Activated naive CD4-positive, alpha-beta T cell treated with anti-CD3 and anti-CD28 coated beads, Interleukin-2, amount 50 U/mL, for 16 hours (primary cell): Measurements from ENCODE around the gene ERG.

Experiments used
- DNase-seq: peaks from one replicate; pipeline ENCODE4 v3.0.0-alpha.2; 2020

Gene ERG

GRCh38 chr21:38430401-38430984, 67.8 kb downstream of the ERG start:
- DNase-seq: no peak

GRCh38 chr21:38429011-38429410, 69.3 kb downstream of the ERG start:
- no peak for DNase-seq

GRCh38 chr21:38428211-38428610, 70.1 kb downstream of the ERG start:
- DNase-seq: no peak

- no peak for DNase-seq
Observed at GRCh38 chr21:38424305-38425019, 73.8 kb downstream of the ERG start.

GRCh38 chr21:38422082-38422481, 76.2 kb downstream of the ERG start:
- no peak for DNase-seq

GRCh38 chr21:38420140-38420539, 78.1 kb downstream of the ERG start:
- no peak for DNase-seq

GRCh38 chr21:38417726-38418125, 80.6 kb downstream of the ERG start:
- DNase-seq: no peak

- DNase-seq: no peak
Observed at GRCh38 chr21:38416791-38417190, 81.5 kb downstream of the ERG start.

- no peak for DNase-seq
Observed at GRCh38 chr21:38413958-38414548, 84.2 kb downstream of the ERG start.

GRCh38 chr21:38410466-38410865, 87.8 kb downstream of the ERG start:
- no peak for DNase-seq

GRCh38 chr21:38409907-38410306, 88.4 kb downstream of the ERG start:
- no peak for DNase-seq

- no peak for DNase-seq
Observed at GRCh38 chr21:38404177-38404576, 94.1 kb downstream of the ERG start.

GRCh38 chr21:38402795-38403194, 95.5 kb downstream of the ERG start:
- no peak for DNase-seq

GRCh38 chr21:38402291-38402690, 96.0 kb downstream of the ERG start:
- DNase-seq: no peak

GRCh38 chr21:38401191-38401926, 96.9 kb downstream of the ERG start:
- DNase-seq: no peak

GRCh38 chr21:38400195-38400919, 97.9 kb downstream of the ERG start:
- DNase-seq: no peak

GRCh38 chr21:38399103-38399502, 99.2 kb downstream of the ERG start:
- DNase-seq: no peak

- no peak for DNase-seq
Observed at GRCh38 chr21:38396325-38396724, 102.0 kb downstream of the ERG start.

GRCh38 chr21:38395581-38395980, 102.7 kb downstream of the ERG start:
- DNase-seq: no peak

GRCh38 chr21:38392661-38393060, 105.6 kb downstream of the ERG start:
- no peak for DNase-seq

GRCh38 chr21:38389896-38390295, 108.4 kb downstream of the ERG start:
- DNase-seq: no peak

GRCh38 chr21:38389354-38389676, 109.0 kb downstream of the ERG start:
- no peak for DNase-seq

GRCh38 chr21:38388647-38389353, 109.5 kb downstream of the ERG start:
- DNase-seq: no peak
